GM13977 (cell line): Measurements from ENCODE around the gene SH3RF1.
"Not testable (repeated sequence)": the region's sequence is repeated elsewhere in the genome, so short reads cannot be mapped to it uniquely, and the experiment has no call there.

Experiments
- DNase-seq: peaks from one replicate; pipeline ENCODE4 v3.0.0; 2012; ENCODE audit warnings: low spot score
- CTCF ChIP-seq: IDR thresholded peaks from 2 replicates; pipeline ENCODE4 v1.5.1; 2012; ENCODE audit warnings: mild to moderate bottlenecking, control low read depth; ENCODE audit not compliant: insufficient read depth; ENCODE audit errors: extremely low read depth, missing control alignments
- in situ Hi-C: fragments of 300-500 bp; cut with MboI; formaldehyde crosslinking; loops from one replicate; pipeline ENCODE4 v1.12.0; 2022; ENCODE audit warnings: low sequenced_read_pairs, low pct_unique_long_range_greater_than_20kb, mixed read lengths, inconsistent platforms; ENCODE audit not compliant: unreplicated experiment

Gene SH3RF1

GRCh38 chr4:169185133-169185956 is 85.4 kb downstream of the SH3RF1 start:
- in situ Hi-C loops: no loop called here
- TF ChIP-seq CTCF: no peak
- no peak for DNase-seq

- in situ Hi-C loops: no loop called here
- no peak for DNase-seq
- no peak for TF ChIP-seq CTCF
Observed at GRCh38 chr4:169184686-169185085, 86.1 kb downstream of the SH3RF1 start.

GRCh38 chr4:169184236-169184635 is 86.5 kb downstream of the SH3RF1 start:
- no peak for TF ChIP-seq CTCF
- in situ Hi-C loops: no loop called here
- no peak for DNase-seq

GRCh38 chr4:169183581-169183980 is 87.2 kb downstream of the SH3RF1 start:
- in situ Hi-C loops: no loop called here
- no peak for DNase-seq
- TF ChIP-seq CTCF: no peak

- TF ChIP-seq CTCF: no peak
- in situ Hi-C loops: no loop called here
- DNase-seq: no peak
Observed at GRCh38 chr4:169179609-169180521, 90.9 kb downstream of the SH3RF1 start.

- in situ Hi-C loops, DNase-seq: not testable (repeated sequence)
Observed at GRCh38 chr4:169178092-169178491, 92.7 kb downstream of the SH3RF1 start.

- TF ChIP-seq CTCF: no peak
- in situ Hi-C loops: no loop called here
- DNase-seq: no peak
Observed at GRCh38 chr4:169175476-169175875, 95.3 kb downstream of the SH3RF1 start.
